GM18868 (cell line): ENCODE data around the gene PHC2.
"Not testable (repeated sequence)": the region's sequence is repeated elsewhere in the genome, so short reads cannot be mapped to it uniquely, and the experiment has no call there.

ENCODE experiments used
- ATAC-seq: cut with Tn5 transposase; IDR thresholded peaks from one replicate; pipeline ENCODE4 v1.9.1; 2021; ENCODE audit warnings: mild to moderate bottlenecking, moderate library complexity; ENCODE audit not compliant: unreplicated experiment

PHC2 gene

GRCh38 chr1:33298623-33299277 lies 132.1 kb downstream of the PHC2 start:
- ATAC-seq = no peak

GRCh38 chr1:33297911-33298622 lies 132.8 kb downstream of the PHC2 start:
- ATAC-seq = no peak

DNA sequence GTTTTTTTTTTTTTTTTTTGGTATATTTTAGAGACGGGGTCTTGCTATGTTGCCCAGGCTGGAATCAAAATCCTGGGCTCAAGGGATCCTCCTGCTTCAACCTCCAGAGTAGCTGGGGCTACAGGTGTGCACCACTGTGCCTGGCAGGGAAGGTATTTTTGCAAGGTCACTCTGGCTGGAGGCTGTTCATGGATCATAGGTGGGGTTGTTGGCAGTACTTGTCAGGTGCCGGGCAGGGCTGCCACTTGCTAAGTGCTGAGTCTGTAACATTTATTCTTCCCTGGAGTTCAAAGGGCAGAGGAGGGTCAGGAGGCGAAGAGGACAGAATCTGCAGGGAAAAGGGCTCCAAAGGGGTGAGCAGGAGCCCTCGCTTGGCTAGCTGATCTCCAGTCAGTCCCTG lies 134.1 kb downstream of the PHC2 start:
- no peak for ATAC-seq

GRCh38 chr1:33296082-33296458 lies 134.8 kb downstream of the PHC2 start:
- ATAC-seq = no peak

- no peak for ATAC-seq
Measured at GRCh38 chr1:33295450-33296081, 135.3 kb downstream of the PHC2 start.

- ATAC-seq = no peak
Measured at GRCh38 chr1:33295023-33295422, 135.9 kb downstream of the PHC2 start.

- ATAC-seq = no peak
Measured at GRCh38 chr1:33294071-33295010, 136.6 kb downstream of the PHC2 start.

GRCh38 chr1:33292726-33293340 lies 138.1 kb downstream of the PHC2 start:
- no peak for ATAC-seq

DNA sequence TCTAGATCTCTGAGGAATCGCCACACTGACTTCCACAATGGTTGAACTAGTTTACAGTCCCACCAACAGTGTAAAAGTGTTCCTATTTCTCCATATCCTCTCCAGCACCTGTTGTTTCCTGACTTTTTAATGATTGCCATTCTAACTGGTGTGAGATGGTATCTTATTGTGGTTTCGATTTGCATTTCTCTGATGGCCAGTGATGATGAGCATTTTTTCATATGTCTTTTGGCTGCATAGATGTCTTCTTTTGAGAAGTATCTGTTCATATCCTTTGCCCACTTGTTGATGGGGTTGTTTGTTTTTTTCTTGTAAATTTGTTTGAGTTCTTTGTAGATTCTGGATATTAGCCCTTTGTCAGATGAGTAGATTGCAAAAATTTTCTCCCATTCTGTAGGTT lies 140.3 kb downstream of the PHC2 start:
- not testable (repeated sequence) for ATAC-seq

DNA sequence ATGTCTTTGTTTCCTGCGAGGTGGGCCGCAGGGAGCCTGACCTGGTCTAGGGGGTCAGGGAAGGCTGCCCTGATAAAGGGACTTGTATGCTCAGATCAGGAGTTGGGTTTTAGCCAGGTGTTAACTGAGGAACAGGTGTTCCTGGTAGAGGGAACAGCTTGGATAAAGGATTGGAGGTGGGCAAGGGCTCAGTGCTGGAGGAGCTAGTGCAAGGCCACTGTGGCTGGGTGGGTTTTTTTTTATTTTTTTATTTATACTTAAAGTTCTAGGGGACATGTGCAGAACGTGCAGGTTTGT lies 141.1 kb downstream of the PHC2 start:
- no peak for ATAC-seq

- ATAC-seq = no peak
Measured at GRCh38 chr1:33288976-33289857, 141.7 kb downstream of the PHC2 start.

GRCh38 chr1:33287317-33287716 lies 143.6 kb downstream of the PHC2 start:
- ATAC-seq = no peak

GRCh38 chr1:33286451-33287185 lies 144.3 kb downstream of the PHC2 start:
- no peak for ATAC-seq

DNA sequence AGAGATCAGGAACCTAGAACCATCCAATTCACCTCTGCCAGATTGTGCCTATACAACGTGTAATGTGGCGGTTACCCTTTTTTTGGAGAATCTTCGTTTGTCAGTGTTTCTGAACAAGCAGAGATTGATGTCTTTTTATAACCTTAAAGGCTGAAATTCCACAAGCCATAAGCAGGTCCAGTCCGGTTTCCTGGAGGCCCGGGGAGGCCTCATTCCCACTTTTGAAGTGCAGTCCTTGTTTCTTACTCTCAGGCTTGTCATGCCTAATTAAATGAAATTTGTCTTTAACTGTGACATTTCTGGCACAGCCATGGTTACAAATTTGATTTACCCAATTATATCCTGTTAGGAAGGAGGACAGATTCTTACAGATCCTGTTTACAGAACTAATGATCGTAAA lies 146.8 kb downstream of the PHC2 start:
- no peak for ATAC-seq

- no peak for ATAC-seq
Measured at GRCh38 chr1:33282791-33283190, 148.1 kb downstream of the PHC2 start.

DNA sequence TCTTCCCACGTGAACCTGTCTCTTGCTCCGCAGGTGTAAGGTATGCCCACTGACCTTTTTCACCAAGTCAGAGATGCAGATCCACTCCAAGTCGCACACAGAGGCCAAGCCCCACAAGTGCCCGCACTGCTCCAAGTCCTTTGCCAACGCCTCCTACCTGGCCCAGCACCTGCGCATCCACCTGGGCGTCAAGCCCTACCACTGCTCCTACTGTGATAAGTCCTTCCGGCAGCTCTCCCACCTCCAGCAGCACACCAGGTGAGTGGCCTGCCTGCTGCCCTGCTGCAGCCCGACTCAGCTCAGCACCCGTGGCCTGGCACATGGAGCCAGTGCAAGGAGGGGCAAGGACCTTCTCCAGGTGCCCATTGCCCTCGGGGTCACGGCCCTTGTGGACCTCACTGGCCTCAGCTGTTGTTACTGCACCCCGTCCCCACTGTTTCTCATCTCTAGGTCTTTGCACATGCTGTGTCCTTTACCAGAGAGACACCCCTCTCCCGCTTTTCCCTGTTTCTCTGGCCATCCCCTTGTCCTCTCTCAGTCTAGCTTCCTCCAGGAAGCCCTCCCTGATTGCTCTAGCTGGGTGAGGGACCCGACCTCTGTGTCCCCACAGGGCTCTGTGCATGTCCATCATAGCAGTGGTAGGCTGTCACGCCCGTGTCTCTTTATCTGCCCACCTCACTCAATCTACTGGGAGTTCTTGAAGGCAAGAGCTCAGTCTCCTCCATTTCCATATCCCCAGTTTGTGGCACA lies 149.2 kb downstream of the PHC2 start:
- ATAC-seq = no peak

- ATAC-seq = no peak
Measured at GRCh38 chr1:33280091-33280661, 150.7 kb downstream of the PHC2 start.

GRCh38 chr1:33277488-33278084 lies 153.3 kb downstream of the PHC2 start:
- ATAC-seq = no peak
